HG03439 (cell line): Measurements from ENCODE around the gene KRT80.
"Not testable (repeated sequence)": the region's sequence is repeated elsewhere in the genome, so short reads cannot be mapped to it uniquely, and the experiment has no call there.

Source experiments
- ATAC-seq: cut with Tn5 transposase; IDR thresholded peaks from one replicate; pipeline ENCODE4 v1.9.1; 2021; ENCODE audit warnings: mild to moderate bottlenecking, moderate library complexity; ENCODE audit not compliant: unreplicated experiment

Gene KRT80

DNA sequence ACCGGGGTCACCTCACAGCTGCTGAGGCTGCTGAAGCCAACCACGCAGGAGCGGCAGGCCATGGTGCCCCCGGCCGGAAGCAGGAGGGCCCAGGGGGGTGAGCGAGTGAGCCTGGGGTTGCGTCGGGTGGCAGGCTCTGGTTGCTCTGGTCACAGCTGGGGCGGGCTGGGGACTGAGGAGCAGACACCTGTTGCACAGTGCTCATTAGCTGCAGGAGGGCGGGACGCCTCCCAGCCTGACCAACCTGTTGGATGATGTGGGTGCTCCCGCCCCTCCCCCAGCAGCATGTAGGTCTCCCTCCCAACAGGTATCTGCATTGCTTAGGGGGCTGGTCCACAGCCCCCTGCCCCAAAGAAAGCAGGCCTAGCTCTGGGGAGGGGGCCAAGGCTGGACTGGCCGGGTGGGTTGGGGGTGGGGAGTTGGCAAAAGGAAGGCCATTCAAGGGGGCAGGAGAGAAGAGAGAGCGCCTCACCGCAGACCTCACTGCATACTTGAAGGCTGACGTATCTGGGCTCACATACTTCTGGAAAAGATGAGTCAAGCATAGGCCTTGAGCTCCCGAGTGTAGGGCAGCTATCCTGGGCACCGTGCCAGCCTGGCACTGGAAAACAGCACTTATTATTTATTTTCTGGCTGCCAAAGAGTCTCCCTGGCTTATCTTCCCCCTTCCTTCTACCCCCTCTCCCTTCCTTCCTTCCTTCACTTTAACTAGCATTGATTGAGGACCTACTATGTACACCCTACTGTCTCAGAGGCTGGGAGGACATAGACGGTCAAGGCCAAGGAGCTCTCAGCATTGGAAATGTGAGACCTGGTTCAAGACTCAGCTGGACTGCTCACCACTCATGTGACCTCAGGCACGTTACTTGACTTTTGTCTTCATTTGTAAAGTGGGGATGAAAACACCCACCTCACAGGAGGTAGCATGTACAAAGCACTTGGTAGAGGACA, at the start of gene KRT80:
TSS of gene KRT80 (minus strand) at position 174 of the 951 bp plus-strand sequence. CDS start at position 62, 112 bp downstream.
- no peak for ATAC-seq

DNA sequence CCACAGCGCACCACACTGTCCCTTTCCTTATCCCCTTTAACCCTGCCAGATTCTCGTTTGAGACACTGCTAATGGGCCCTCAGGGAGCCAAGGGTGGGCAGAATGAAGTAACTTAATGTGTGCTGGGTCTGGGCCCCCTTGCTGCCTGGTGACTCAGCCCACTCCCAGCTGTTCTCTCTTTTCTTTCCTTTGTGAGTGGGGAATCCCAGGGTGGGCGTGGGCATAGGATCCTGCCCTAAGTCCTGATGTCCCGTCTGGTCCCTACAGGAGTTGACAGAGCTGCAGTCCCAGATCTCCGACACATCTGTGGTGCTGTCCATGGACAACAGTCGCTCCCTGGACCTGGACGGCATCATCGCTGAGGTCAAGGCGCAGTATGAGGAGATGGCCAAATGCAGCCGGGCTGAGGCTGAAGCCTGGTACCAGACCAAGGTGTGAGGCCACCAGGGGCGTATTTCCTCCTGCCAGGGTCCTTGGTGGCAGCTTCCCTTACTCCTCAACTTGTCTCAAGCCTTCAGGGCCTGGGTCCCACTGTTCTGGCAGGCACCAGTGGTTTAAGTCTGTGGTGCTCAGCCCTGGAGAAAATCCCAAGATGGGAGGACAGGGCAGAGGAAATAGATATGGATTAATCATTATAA, 49.5 kb upstream of the KRT80 start:
- no peak for ATAC-seq

DNA sequence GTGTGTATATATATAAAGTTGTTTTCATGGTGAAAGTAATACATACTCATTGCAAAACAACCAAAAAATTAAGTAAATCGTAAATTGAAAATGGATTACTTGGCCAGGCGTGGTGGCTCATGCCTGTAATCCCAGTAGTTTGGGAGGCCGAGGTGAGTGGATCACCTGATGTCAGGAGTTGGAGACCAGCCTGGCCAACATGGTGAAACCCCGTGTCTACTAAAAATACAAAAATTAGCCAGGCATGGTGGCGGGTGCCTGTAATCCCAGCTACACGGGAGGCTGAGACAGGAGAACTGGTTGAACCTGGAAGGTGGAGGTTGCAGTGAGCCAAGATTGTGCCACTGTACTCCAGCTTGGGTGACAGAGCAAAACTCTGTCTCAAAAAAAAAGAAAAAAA, 48.4 kb upstream of the KRT80 start:
- not testable (repeated sequence) for ATAC-seq

DNA sequence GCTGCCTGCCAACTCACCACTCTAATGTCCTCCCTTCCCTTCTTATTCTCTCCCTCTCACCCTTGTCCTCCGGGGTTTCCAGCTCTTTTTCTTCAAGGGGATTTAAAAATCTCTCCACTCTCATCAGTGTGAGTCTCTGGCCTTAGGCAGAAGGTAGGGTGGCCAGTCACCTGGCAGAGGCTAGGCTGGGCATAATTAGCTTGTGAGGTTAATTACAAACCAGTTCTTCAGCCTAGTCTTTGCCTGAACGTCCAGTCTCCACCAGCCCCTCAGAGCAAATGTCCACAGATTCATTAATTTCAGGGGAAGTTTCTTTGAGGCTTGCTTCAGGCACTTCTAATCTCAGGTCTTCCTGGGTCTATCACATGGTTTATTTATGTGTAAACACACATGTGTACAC, 48.0 kb upstream of the KRT80 start:
- ATAC-seq, result no peak

DNA sequence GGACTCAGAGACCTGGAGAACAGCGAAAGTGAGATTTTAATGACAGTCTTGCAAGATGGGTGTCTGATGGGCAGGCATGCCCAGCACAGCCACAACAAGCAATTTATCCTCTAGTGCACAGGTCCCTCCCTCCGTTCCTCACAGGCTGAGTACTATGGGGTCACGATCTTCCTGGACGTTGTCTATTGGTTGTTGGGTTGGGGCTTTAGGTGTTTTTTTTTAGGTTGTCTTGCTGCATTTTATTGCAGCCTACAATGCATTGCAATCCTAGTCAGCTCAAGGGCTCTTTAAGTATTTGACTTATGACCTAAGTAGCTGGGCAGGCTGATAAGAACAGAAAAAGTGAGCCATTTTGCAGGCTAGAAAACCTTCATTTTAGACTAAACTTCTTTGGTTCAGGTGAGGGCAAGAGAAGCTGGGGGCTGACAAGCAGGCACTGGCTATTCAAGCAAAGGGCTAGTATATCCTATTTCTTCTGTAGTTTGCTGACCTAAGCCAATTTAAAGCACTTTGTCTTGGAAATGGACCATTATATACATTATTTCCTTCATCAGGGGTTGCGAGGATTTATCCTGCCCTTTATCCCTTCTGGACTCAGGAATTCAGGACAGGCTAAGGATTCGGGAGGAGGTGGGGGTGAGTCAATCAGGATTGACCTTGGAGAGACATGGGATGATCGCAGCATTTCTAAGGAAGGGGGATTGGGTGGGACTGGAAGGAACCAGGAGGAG, 47.3 kb upstream of the KRT80 start:
- no peak for ATAC-seq

DNA sequence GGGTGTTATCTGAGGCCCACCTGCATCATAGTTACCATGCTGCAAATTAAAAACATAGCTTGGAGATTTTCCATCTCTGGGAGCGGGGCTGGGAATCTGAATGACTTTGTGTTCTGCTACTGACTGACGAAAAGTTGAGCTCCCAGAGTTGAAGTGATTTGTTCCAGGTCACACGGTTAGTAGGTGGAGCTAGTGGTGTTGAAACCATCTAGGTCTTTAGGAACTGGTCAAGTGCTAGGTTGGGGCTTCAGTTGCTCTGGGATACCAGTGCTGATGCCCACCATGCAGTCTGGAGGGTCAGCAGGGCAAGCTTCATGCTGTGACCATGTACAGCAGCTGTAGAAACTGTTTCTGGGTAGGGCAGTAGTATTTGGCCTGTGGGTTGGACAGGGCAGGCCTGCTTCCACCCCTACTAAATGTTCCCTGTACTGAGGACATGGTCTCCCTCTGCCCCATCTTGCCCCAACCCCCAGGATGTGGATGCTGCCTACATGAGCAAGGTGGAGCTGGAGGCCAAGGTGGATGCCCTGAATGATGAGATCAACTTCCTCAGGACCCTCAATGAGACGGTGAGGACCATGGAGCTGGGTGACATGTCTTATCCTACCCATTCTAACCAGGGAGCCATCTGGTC, 46.5 kb upstream of the KRT80 start:
- ATAC-seq, result no peak

DNA sequence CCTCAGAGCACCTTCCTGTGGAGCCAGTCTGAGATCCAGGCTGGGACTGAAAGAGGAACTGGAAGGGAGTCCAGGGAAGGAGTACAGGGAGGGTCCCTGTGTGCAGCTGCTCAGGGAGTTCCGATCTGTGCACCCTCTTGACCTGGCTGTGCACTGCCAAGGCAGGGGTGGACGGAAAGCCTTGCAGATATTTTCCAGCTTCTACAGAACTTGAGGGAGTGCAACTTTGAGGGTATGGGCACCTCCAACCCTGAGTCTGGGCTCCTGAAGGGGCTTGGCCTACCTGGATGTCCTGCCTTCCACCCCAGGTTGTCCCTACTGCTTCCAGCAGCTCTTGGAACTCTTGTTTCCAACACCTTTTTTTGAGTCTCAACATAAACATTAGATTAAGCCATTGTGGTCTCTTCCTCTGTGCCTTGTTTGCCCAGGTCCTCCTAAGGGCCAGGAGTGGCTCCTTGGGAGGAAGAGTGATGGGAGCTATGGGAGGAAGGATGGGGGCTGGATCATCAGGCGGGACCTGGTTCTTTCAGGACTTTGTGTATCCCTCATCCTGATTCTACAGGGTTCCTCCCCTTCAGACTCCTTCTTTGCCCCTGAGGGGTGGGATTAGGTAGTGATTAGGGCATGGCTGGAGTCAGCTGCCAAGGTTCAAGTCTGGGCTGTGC, 44.7 kb upstream of the KRT80 start:
- no peak for ATAC-seq

DNA sequence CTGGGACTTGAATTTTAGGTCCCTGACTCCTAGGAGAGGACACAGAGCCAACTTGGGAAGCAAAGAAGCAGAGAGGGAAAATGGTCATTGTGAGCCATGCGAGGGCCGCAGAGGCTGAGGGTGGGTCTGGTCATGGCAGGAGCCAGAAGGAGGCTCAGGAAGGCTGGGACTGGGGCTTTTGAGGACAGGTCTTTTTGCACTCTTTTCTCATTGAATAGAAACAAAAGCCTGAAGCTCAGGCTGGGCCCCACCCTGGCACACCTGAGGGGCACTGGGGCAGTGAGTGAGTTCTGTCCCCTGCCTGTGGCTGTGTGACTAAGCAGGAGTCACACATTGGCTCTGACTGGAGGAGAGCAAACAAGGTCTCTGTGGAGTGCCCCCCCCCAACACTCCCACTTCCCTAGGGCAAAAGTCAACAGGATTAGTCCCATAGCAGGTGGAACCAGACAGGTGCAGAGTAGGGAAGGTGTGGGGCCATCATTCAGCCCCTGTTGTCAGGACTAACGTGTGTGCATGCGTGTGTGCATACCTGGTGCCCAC, 44.1 kb upstream of the KRT80 start:
- ATAC-seq, result no peak

DNA sequence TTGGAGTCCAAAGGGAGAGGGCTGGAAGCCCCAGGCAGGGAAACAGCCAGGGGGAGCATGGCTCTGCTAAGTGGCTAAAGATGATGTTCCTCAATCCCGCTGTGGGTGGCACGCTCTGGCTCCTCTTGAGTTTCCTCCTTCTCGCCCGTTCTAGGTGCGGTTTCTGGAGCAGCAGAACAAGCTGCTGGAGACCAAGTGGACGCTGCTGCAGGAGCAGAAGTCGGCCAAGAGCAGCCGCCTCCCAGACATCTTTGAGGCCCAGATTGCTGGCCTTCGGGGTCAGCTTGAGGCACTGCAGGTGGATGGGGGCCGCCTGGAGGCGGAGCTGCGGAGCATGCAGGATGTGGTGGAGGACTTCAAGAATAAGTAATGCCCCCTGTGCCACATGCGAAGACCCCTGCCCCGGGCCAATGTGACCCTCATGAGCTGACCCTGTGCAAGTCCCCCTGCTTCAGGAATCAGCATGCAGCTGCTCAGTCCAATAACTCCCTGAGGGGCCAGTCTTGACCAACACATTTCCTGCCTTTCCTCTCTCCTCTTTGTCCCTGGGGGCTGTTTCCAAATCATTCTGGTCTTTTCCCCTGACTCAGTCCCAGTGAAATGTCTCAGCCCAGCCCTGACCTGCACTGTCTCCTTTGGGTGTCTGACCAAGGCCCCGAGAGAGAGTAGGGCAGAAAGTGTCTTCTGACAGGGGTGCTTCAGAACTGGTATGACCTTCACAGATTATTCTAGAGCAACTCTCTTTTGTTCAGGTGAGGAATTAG, 43.4 kb upstream of the KRT80 start:
- no peak for ATAC-seq

DNA sequence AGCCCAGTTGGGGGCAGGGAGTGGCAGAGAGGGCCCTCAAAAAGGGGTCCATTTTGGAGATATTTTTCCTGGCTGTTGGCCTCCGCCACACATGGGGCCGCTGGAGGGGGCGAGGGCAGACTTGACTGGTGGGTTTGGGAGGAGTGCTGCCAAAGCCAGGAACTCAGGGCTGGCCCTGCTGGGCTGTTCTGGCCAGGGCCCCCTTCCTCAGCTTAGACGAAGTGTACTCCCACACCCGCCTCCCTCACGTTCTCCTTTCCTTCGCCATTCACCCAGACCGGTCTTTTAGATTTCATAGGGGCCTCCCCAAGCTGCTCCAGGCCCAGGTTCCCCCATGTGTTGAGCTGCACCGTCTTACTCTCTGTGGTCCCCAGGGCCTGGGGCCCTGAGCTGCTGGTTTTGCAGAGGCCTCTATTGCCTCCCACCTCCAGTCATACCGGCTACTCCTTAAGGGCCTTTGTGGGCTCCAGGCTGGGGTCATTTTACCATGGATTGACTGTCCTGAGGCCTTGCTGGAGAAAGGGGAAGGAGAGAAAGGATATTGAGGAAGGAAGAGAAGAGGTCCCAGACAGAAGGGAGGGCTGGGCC, 42.5 kb upstream of the KRT80 start:
- ATAC-seq, result no peak

DNA sequence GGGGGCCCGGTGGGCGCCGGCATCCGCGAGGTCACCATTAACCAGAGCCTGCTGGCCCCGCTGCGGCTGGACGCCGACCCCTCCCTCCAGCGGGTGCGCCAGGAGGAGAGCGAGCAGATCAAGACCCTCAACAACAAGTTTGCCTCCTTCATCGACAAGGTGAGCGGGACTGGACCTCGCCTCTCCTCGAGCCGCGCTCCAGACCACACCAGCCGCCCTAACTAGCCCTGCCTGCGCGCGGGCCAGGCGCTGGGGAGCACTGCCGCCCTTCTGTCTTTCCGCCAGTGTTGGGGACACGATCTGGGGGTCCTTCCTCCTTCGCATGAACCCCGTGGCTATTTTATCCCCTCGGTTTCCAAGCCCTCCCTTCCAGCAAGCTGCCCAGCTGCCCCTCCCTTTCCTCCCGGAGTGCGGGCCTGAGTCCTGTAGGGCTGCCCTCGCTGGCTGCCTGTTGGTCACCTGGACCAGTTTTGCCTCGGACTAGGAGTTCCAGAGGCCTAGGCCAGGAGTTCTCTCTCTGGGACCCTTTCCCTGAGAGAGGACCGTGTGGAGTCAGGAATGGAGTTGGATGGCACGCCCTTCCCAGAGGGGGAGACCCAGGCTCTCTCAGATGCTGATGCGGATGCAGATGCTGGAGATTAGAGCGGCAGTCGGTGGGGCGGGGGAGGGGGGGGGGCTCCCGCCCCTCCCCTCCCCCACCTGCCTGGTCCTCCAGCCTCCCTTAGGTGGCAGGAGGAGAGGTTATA, 41.8 kb upstream of the KRT80 start:
- ATAC-seq, result no peak

DNA sequence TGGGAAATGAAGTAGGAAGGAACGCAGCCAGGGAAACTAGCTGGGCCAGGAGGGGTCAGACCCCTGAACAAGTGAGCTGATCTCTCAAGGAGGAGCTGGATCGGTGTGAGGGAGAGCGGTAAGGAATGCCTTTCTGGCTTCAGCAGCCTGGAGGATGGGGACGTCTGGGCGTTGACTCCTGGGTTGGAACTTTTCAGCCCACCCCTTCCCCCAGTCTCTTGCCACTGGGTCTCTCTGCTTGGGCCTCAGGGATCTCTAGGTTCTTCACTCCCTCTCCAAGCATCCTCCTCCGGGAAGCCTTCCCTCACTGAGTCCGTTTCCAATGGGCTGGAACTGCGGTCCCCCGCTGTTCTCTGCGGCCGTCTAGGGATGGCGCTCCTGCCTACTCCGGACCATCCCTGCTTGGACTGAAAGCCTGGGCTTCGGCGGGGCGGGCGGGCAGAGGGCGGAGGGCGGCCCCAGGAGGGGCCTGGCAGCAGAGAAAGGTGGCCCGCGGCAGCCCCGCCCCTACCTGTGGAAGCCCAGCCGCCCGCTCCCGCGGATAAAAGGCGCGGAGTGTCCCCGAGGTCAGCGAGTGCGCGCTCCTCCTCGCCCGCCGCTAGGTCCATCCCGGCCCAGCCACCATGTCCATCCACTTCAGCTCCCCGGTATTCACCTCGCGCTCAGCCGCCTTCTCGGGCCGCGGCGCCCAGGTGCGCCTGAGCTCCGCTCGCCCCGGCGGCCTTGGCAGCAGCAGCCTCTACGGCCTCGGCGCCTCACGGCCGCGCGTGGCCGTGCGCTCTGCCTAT, 41.1 kb upstream of the KRT80 start, which contains the start of gene KRT7:
TSS of gene KRT7 (plus strand) at position 570 of the 788 bp plus-strand sequence. CDS start at position 624, 54 bp downstream.
- ATAC-seq, result no peak

DNA sequence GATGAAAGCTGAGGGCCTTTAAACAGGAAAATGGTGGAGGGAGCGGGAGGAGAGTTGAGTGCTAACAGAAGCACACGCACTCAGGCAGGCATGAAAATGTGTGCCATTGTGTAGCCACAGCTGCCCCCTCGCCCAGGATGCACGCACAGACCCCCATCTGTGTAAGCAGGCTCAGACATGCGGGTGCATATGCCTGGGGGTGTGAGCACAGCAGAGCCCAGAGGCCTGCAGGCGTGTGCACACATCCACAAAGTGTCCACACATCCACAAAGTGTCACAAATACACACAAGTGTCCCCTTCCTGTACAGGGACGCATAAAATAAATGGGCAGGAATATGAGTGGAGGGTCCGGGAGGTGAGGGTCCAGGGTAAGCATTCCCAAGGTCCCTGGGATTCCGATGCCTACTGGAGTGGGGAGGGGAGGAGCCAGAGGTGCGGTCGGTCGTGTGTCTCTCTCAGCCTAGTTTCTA, 40.4 kb upstream of the KRT80 start:
- no peak for ATAC-seq

DNA sequence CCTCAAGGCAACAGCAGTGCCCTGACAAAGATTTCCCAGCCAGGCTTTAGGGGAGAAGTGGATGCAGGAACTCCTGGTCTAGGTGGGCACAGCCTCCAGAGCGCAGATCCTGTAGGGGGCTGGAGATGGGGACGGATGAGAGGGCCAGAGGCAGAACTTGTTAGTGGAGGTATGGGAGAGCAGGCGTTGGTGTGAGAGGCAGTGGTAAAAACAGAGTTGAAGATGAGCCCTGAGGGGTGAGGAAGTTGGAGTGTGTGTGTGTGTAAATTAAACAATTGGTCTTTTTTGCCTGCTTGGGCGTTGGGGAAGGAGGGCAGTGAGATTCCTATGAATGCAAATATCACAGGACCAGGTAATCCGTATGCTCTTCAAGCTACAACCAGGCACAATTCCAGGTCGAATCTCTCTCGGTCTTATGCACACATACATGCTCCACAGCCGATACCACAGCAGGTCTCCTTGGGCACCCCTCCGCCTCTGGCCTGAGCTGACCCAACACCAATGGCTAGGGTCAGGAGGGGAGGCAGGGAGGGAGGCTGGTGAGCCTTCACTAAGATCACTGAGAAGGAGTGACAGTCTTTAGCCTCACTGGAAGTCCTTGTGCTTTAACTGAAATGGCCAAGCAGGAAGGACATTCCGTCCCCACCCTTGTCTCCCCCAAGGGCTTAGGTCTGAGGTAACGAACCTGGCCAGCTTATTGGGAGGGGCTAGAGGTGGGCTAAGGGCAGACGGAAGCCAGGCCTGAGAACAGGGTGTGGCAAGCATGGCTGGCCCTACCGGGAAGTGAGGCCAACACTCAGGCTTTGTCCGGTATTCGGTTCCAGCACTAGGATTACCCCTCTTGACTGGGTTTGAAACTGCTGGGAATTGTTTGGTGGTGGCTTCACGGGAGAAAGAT, 39.7 kb upstream of the KRT80 start:
- ATAC-seq, result no peak

DNA sequence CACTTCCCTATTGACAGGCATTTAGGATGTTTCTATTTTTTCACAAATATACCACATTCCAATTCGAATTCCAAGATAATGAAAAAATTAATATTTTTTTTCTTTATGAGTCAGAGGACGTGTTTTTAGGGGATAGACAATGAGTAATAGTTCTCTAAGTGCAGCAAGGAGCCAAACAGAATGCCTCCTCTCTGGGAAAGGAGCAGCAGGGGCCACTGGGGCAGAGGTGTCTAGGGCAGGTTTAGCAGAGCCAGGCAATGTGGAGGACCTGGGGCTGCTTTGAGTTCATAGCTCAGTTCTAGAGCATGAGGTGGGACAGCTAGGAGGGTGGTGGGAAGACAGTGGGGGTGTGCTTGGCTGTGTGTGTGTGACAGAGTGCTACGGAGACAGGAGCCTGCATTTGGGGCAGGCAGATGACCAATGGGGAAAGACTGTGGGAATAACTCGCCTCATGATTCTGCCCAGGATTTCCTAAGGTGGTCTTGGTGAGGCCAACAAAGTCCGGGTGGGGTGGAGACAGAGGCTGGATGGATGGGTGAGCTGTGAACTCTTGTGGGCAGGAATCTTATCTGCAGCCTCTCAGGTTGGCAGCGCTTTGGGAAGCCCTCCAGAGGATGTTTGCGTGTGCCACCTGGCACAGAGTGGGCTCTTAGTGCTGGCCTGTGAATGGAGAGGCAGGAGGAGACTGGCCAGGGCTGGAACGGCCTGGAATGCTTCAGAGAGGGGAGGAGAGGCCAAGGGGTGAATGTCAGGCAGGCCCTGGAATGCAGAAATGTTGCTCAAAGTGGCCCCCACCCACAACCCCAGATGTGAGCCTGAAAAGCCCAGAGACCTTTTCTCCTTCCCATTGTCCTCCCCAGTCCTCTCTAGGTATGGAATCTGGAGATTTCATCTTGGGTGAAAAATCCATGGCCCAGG, 38.8 kb upstream of the KRT80 start:
- no peak for ATAC-seq
